OCI-LY7 (cell line): Measurements from ENCODE around the gene XDH. TPM values are rescaled to one million over a fixed set of nuclear protein-coding genes. Genes with fewer than 3 reads are reported as not detected.

Source experiments
- BruUV-seq: library from RNA; stranded (reverse); fragments of 400-500 nt; replicated peaks from 2 replicates; lab custom pipeline; 2021; lab: Mats Ljungman, UMichigan
- CTCF ChIA-PET: fragments of 300-600 bp; sonication (Branson Sonifier 250); formaldehyde crosslinking; loops from one replicate; lab custom pipeline; 2022; ENCODE audit warnings: antibody characterized with exemption; ENCODE audit not compliant: unreplicated experiment; lab: Charles Lee
- POLR2A ChIA-PET: fragments of 300-600 bp; sonication (Branson Sonifier 250); formaldehyde crosslinking; loops from one replicate; lab custom pipeline; 2022; ENCODE audit warnings: antibody characterized with exemption; lab: Charles Lee
- DNase-seq: peaks from one replicate; pipeline ENCODE4 v3.0.0-alpha.2; 2015; ENCODE audit warnings: low spot score
- H2AFZ ChIP-seq: fragments of 200-600 bp; sonication (generic), shearing (Covaris generic); 2 replicates; pipeline ENCODE4 v1.6.1; 2014; ENCODE audit warnings: mild to moderate bottlenecking, antibody characterized with exemption, low read length, moderate library complexity
- H3K27ac ChIP-seq: fragments of 200-600 bp; sonication (generic); 2 replicates; pipeline ENCODE4 v1.5.1; 2014; ENCODE audit warnings: mixed run types, low read depth, mild to moderate bottlenecking, moderate library complexity, low read length, inconsistent platforms; ENCODE audit not compliant: poor library complexity, severe bottlenecking
- H3K36me3 ChIP-seq: fragments of 200-600 bp; sonication (generic); 2 replicates; pipeline ENCODE4 v1.6.1; 2014; ENCODE audit warnings: mild to moderate bottlenecking, antibody characterized with exemption, low read length, moderate library complexity, mixed read lengths; ENCODE audit not compliant: insufficient read depth
- H3K4me1 ChIP-seq: fragments of 200-600 bp; sonication (generic); 2 replicates; pipeline ENCODE4 v1.5.1; 2014; ENCODE audit warnings: mild to moderate bottlenecking, low read length; ENCODE audit not compliant: insufficient read depth, poor library complexity, severe bottlenecking
- H3K4me2 ChIP-seq: fragments of 200-600 bp; sonication (generic); 2 replicates; pipeline ENCODE4 v1.6.1; 2014; ENCODE audit warnings: mild to moderate bottlenecking, low read length
- H3K4me3 ChIP-seq: fragments of 200-600 bp; sonication (generic); 2 replicates; pipeline ENCODE4 v1.5.1; 2014; ENCODE audit warnings: mild to moderate bottlenecking, low read depth, low read length; ENCODE audit not compliant: poor library complexity, severe bottlenecking
- H3K79me2 ChIP-seq: fragments of 200-600 bp; sonication (generic); 2 replicates; pipeline ENCODE4 v1.6.1; 2016; ENCODE audit warnings: low read depth, mild to moderate bottlenecking, low read length, moderate library complexity, mixed read lengths; ENCODE audit not compliant: insufficient read depth
- H3K9me2 ChIP-seq: fragments of 200-600 bp; sonication (generic); 2 replicates; pipeline ENCODE4 v1.6.1; 2016; ENCODE audit warnings: mild to moderate bottlenecking, low read length, mixed read lengths; ENCODE audit not compliant: insufficient read depth
- H3K9me3 ChIP-seq: fragments of 200-600 bp; sonication (generic); 2 replicates; pipeline ENCODE4 v1.6.1; 2014; ENCODE audit warnings: mild to moderate bottlenecking, mixed run types, low read length, mixed read lengths
- H4K20me1 ChIP-seq: fragments of 200-600 bp; sonication (generic); 2 replicates; pipeline ENCODE4 v1.6.1; 2014; ENCODE audit warnings: mild to moderate bottlenecking, antibody characterized with exemption, low read length, moderate library complexity, mixed read lengths; ENCODE audit not compliant: insufficient read depth
- CTCF ChIP-seq: fragments of 200-600 bp; sonication (generic); conservative IDR thresholded peaks from 2 replicates; pipeline ENCODE4 v1.5.1; 2014; ENCODE audit warnings: mild to moderate bottlenecking, antibody characterized with exemption, low read length, moderate library complexity, mixed read lengths
- EZH2phosphoT487 ChIP-seq: fragments of 200-600 bp; sonication (generic); IDR thresholded peaks from 2 replicates; pipeline ENCODE4 v1.6.1; 2018; ENCODE audit warnings: low read depth, borderline replicate concordance, mild to moderate bottlenecking, mixed run types, antibody characterized with exemption, low read length, moderate library complexity, mixed read lengths
- intact Hi-C: fragments of 100-400 bp; cut with micrococcal nuclease; formaldehyde crosslinking; loops from one replicate; pipeline ENCODE4 v1.10.0; 2022; ENCODE audit not compliant: unreplicated experiment
- total RNA-seq, 2 experiments: library from RNA; depleted of rRNA in 1 of 2; stranded (reverse); fragments of >200 nt in 1 of 2; shearing (Covaris generic) in 1 of 2; gene quantifications; 2 replicates each; pipeline ENCODE4 v1.2.3, GENCODE V29; 2014 to 2022

XDH gene
- total RNA-seq, 2 experiments from 2014 or later = not detected

GRCh38 chr2:31329081-31329625, 85.4 kb downstream of the XDH start:
- no peaks in the 10 kb centered on the region for H3K79me2 ChIP-seq
- H3K9me3 ChIP-seq = no peaks in the 10 kb centered on the region
- ChIA-PET POLR2A (interaction anchor here (1.4 kb wide), 1 partner anchor 159 kb away, joined by 4 read pairs; no protein-coding TSS in a partner anchor), CTCF (interaction anchor here (0.8 kb wide), 1 partner anchor 471 kb away, joined by 3 read pairs; no protein-coding TSS in a partner anchor)
- H3K36me3 ChIP-seq = no peaks in the 10 kb centered on the region
- DNase-seq = no peak
- no peaks in the 10 kb centered on the region for H4K20me1 ChIP-seq
- intact Hi-C loops = no loop called here
- H3K4me1 ChIP-seq = peaks cover 16% of the 10 kb centered on the region
- BruUV-seq = no TSS peak
- no peak overlapping the region for H3K27ac ChIP-seq
- H3K4me3 ChIP-seq = no peak overlapping the region
- TF ChIP-seq CTCF = no peak
- TF ChIP-seq EZH2phosphoT487 = no peak
- no peak overlapping the region for H2AFZ ChIP-seq
- no peak overlapping the region for H3K4me2 ChIP-seq
- H3K9me2 ChIP-seq = no peaks in the 10 kb centered on the region

GRCh38 chr2:31328026-31328425, 86.5 kb downstream of the XDH start:
- TF ChIP-seq EZH2phosphoT487 = no peak
- no peak for TF ChIP-seq CTCF
- ChIA-PET POLR2A (no interaction called here), CTCF (no interaction called here)
- no peaks in the 10 kb centered on the region for H3K9me3 ChIP-seq
- no peaks in the 10 kb centered on the region for H4K20me1 ChIP-seq
- BruUV-seq = no TSS peak
- no peaks in the 10 kb centered on the region for H3K79me2 ChIP-seq
- no peaks in the 10 kb centered on the region for H3K9me2 ChIP-seq
- DNase-seq = no peak
- peaks cover 18% of the 10 kb centered on the region for H3K4me1 ChIP-seq
- H3K4me2 ChIP-seq = no peak overlapping the region
- H3K36me3 ChIP-seq = no peaks in the 10 kb centered on the region
- H3K27ac ChIP-seq = no peak overlapping the region
- H2AFZ ChIP-seq = no peak overlapping the region
- H3K4me3 ChIP-seq = no peak overlapping the region
- intact Hi-C loops = no loop called here

- no peak for DNase-seq
- H3K9me2 ChIP-seq = no peaks in the 10 kb centered on the region
- H3K4me1 ChIP-seq = peaks cover 18% of the 10 kb centered on the region
- no peak overlapping the region for H3K27ac ChIP-seq
- H3K36me3 ChIP-seq = no peaks in the 10 kb centered on the region
- TF ChIP-seq CTCF (no peak), EZH2phosphoT487 (no peak)
- POLR2A ChIA-PET = no interaction called here
- CTCF ChIA-PET = no interaction called here
- no peaks in the 10 kb centered on the region for H3K79me2 ChIP-seq
- no peak overlapping the region for H3K4me3 ChIP-seq
- no peaks in the 10 kb centered on the region for H3K9me3 ChIP-seq
- no peak overlapping the region for H2AFZ ChIP-seq
- intact Hi-C loops = no loop called here
- H4K20me1 ChIP-seq = no peaks in the 10 kb centered on the region
- BruUV-seq = no TSS peak
- no peak overlapping the region for H3K4me2 ChIP-seq
Measured at GRCh38 chr2:31327505-31327904, 87.0 kb downstream of the XDH start.
